HCT116 (cell line): Measurements from ENCODE around the gene RASGEF1C. TPM values are rescaled to one million over a fixed set of nuclear protein-coding genes. Genes with fewer than 3 reads are reported as not detected.

Source experiments
- ATAC-seq: fragments of 200-7000 bp; cut with Tn5 transposase; 2 replicates; pipeline ENCODE4 v1.9.1; 2020; ENCODE audit warnings: mild to moderate bottlenecking, moderate library complexity
- BruUV-seq: library from RNA; stranded (reverse); fragments of 400-500 nt; replicated peaks from 2 replicates; lab custom pipeline; 2021; lab: Mats Ljungman, UMichigan
- CTCF ChIA-PET: fragments of 300-600 bp; sonication (Branson Sonifier 250); formaldehyde crosslinking; loops from one replicate; lab custom pipeline; 2021; ENCODE audit warnings: antibody characterized with exemption; lab: Charles Lee
- POLR2A ChIA-PET: fragments of 300-600, 350-600 bp; sonication (Branson Sonifier 250); formaldehyde crosslinking; loops from one replicate; lab custom pipeline; 2021; ENCODE audit warnings: antibody characterized with exemption; lab: Charles Lee
- RAD21 ChIA-PET, 2 experiments: fragments of 300-600 bp; sonication (Branson Sonifier 250); formaldehyde crosslinking; loops; one replicate each; lab custom pipeline; 2023; ENCODE audit warnings: low total read pairs in 2 of 2; ENCODE audit not compliant: uncharacterized antibody in 2 of 2, unreplicated experiment in 2 of 2, low non-redundant PET in 1 of 2; lab: Charles Lee
- DNase-seq: peaks from one replicate; pipeline ENCODE4 v3.0.0-alpha.2; 2010; ENCODE audit warnings: low read depth, low spot score
- H2AFZ ChIP-seq: fragments of 200-600 bp; shearing (Covaris generic), sonication (generic); 2 replicates; pipeline ENCODE4 v1.6.1; 2017; ENCODE audit warnings: low read depth, mixed run types, mixed read lengths, antibody characterized with exemption, low read length; ENCODE audit not compliant: poor library complexity, severe bottlenecking
- H3K27ac ChIP-seq: 2 replicates; pipeline ENCODE4 v1.5.1; 2012; ENCODE audit warnings: low read depth, low read length
- H3K27me3 ChIP-seq: fragments of 200-600 bp; sonication (generic); 2 replicates; pipeline ENCODE4 v1.6.1; 2016; ENCODE audit warnings: mixed run types, low read length, mixed read lengths; ENCODE audit not compliant: insufficient read depth
- H3K36me3 ChIP-seq, 2 experiments: fragments of 200-500 bp in 1 of 2; fragments of 200-600 bp in 1 of 2; sonication (Bioruptor generic) in 1 of 2; sonication (generic) in 1 of 2; 2 replicates each; pipeline versions ENCODE4 v1.5.1 to v1.6.1; 2014 to 2016; ENCODE audit warnings: low read length in 2 of 2, inconsistent platforms in 1 of 2, mixed read lengths in 1 of 2, mixed run types in 1 of 2; ENCODE audit not compliant: insufficient read depth in 2 of 2, control insufficient read depth in 1 of 2
- H3K4me1 ChIP-seq, 2 experiments: fragments of 200-600 bp in 1 of 2; sonication (generic) in 1 of 2; 2 replicates each; pipeline versions ENCODE4 v1.5.1 to v1.6.1; 2012 to 2017; ENCODE audit warnings: low read length in 2 of 2, inconsistent platforms in 1 of 2, mild to moderate bottlenecking in 1 of 2, mixed read lengths in 1 of 2, mixed run types in 1 of 2, moderate library complexity in 1 of 2; ENCODE audit not compliant: insufficient read depth in 2 of 2, control insufficient read depth in 1 of 2
- H3K4me2 ChIP-seq: fragments of 200-600 bp; sonication (generic); 2 replicates; pipeline ENCODE4 v1.6.1; 2017; ENCODE audit warnings: mixed run types, low read length, mixed read lengths
- H3K4me3 ChIP-seq, 2 experiments: fragments of 200-600 bp in 1 of 2; sonication (generic) in 1 of 2; replicated peaks in 1 of 2; 2 replicates each; pipeline ENCODE4 v1.5.1; 2011 to 2016; ENCODE audit warnings: low read length in 2 of 2, control low read depth in 1 of 2, low read depth in 1 of 2, mild to moderate bottlenecking in 1 of 2, mixed read lengths in 1 of 2, mixed run types in 1 of 2
- H3K79me2 ChIP-seq: fragments of 200-600 bp; sonication (generic); 2 replicates; pipeline ENCODE4 v1.6.1; 2017; ENCODE audit warnings: mild to moderate bottlenecking, mixed run types, low read length, moderate library complexity, mixed read lengths; ENCODE audit not compliant: insufficient read depth
- H3K9ac ChIP-seq: fragments of 200-600 bp; sonication (generic); 2 replicates; pipeline ENCODE4 v1.6.1; 2016; ENCODE audit warnings: low read length, mixed read lengths
- H3K9me2 ChIP-seq: fragments of 200-600 bp; sonication (generic), shearing (Covaris generic); 2 replicates; pipeline ENCODE4 v1.6.1; 2017; ENCODE audit warnings: mixed run types, mild to moderate bottlenecking, moderate library complexity; ENCODE audit not compliant: insufficient read depth
- H3K9me3 ChIP-seq, 2 experiments: fragments of 200-500 bp in 1 of 2; fragments of 200-600 bp in 1 of 2; sonication (Bioruptor generic) in 1 of 2; sonication (generic) in 1 of 2; 2 replicates each; pipeline ENCODE4 v1.6.1; 2014 to 2017; ENCODE audit warnings: low read length in 2 of 2, mixed read lengths in 2 of 2, inconsistent platforms in 1 of 2, low read depth in 1 of 2, mild to moderate bottlenecking in 1 of 2, mixed run types in 1 of 2, moderate library complexity in 1 of 2; ENCODE audit not compliant: control insufficient read depth in 1 of 2, insufficient read depth in 1 of 2
- H4K20me1 ChIP-seq: fragments of 200-600 bp; sonication (generic), shearing (Covaris generic); 2 replicates; pipeline ENCODE4 v1.6.1; 2017; ENCODE audit warnings: mixed run types, mild to moderate bottlenecking, moderate library complexity; ENCODE audit not compliant: insufficient read depth
- CBX3 ChIP-seq: IDR thresholded peaks from 2 replicates; pipeline ENCODE4 v1.6.1; 2012; ENCODE audit warnings: low read depth
- ELF1 ChIP-seq: IDR thresholded peaks from 2 replicates; pipeline ENCODE4 v1.6.1; 2012; ENCODE audit warnings: low read depth, borderline replicate concordance
- EZH2 ChIP-seq: fragments of 200-600 bp; sonication (generic); IDR thresholded peaks from 2 replicates; pipeline ENCODE4 v1.6.1; 2017; ENCODE audit warnings: antibody characterized with exemption, mixed run types
- JUND ChIP-seq: IDR thresholded peaks from 2 replicates; pipeline ENCODE4 v1.6.1; 2012
- POLR2AphosphoS5 ChIP-seq: IDR thresholded peaks from 2 replicates; pipeline ENCODE4 v1.6.1; 2011; ENCODE audit warnings: mild to moderate bottlenecking, low read depth, low read length, moderate library complexity
- REST ChIP-seq: IDR thresholded peaks from 2 replicates; pipeline ENCODE4 v1.6.1; 2012; ENCODE audit warnings: low read depth
- SIN3A ChIP-seq: IDR thresholded peaks from 2 replicates; pipeline ENCODE4 v1.6.1; 2012; ENCODE audit warnings: low read depth
- SRF ChIP-seq: IDR thresholded peaks from 2 replicates; pipeline ENCODE4 v1.6.1; 2012; ENCODE audit warnings: low read depth
- TCF7L2 ChIP-seq: IDR thresholded peaks from 2 replicates; pipeline ENCODE4 v1.7.0; 2011; ENCODE audit warnings: borderline replicate concordance, inconsistent platforms; ENCODE audit not compliant: insufficient read depth, insufficient read length; ENCODE audit errors: extremely low read depth
- YY1 ChIP-seq: IDR thresholded peaks from 2 replicates; pipeline ENCODE4 v1.6.1; 2011; ENCODE audit warnings: low read length, low read depth, moderate library complexity, mild to moderate bottlenecking; ENCODE audit not compliant: insufficient replicate concordance; ENCODE audit errors: extremely low read depth
- ZFX ChIP-seq: fragments of 450-650 bp; IDR thresholded peaks from 2 replicates; pipeline ENCODE4 v1.6.1; 2017
- intact Hi-C: fragments of 100-400 bp; cut with micrococcal nuclease; formaldehyde crosslinking; loops from 2 replicates; pipeline ENCODE4 v1.10.0; 2022
- total RNA-seq: library from RNA; stranded (reverse); gene quantifications from one replicate; pipeline ENCODE4 v1.2.1, GENCODE V29; 2021; ENCODE audit not compliant: unreplicated experiment
- TF ChIP-seq, protein P1 (sequence below): IDR thresholded peaks from 2 replicates; pipeline ENCODE4 v1.6.1; 2011; ENCODE audit warnings: mild to moderate bottlenecking, low read length, moderate library complexity; ENCODE audit not compliant: insufficient replicate concordance; ENCODE audit errors: extremely low read depth

The RASGEF1C gene
- total RNA-seq, 1 experiment from 2014 or later = 1.2 TPM

GRCh38 chr5:180118391-180118791 lies 90.6 kb downstream of the RASGEF1C start:
- BruUV-seq = no TSS peak
- ATAC-seq (no peak), DNase-seq (no peak)
- no peak overlapping the region for H3K27ac ChIP-seq
- no peak overlapping the region for H2AFZ ChIP-seq
- H3K4me1 ChIP-seq = peaks cover 0 to 5% of the 10 kb centered on the region in 2 experiments; a peak in 1 of 4 replicates
- H3K9me2 ChIP-seq = no peaks in the 10 kb centered on the region
- ChIA-PET RAD21 (no interaction called here), CTCF (no interaction called here), POLR2A (no interaction called here)
- no peak overlapping the region for H3K4me3 ChIP-seq
- TF ChIP-seq CBX3 (no peak), POLR2AphosphoS5 (no peak), ELF1 (no peak), SRF (no peak), ZFX (no peak), JUND (no peak), REST (no peak), EZH2 (no peak), TCF7L2 (no peak), SIN3A (no peak), YY1 (no peak)
- TF ChIP-seq, protein P1, sequence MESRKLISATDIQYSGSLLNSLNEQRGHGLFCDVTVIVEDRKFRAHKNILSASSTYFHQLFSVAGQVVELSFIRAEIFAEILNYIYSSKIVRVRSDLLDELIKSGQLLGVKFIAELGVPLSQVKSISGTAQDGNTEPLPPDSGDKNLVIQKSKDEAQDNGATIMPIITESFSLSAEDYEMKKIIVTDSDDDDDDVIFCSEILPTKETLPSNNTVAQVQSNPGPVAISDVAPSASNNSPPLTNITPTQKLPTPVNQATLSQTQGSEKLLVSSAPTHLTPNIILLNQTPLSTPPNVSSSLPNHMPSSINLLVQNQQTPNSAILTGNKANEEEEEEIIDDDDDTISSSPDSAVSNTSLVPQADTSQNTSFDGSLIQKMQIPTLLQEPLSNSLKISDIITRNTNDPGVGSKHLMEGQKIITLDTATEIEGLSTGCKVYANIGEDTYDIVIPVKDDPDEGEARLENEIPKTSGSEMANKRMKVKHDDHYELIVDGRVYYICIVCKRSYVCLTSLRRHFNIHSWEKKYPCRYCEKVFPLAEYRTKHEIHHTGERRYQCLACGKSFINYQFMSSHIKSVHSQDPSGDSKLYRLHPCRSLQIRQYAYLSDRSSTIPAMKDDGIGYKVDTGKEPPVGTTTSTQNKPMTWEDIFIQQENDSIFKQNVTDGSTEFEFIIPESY = no peak
- no peaks in the 10 kb centered on the region for H4K20me1 ChIP-seq
- no peaks in the 10 kb centered on the region for H3K36me3 ChIP-seq
- no peaks in the 10 kb centered on the region for H3K27me3 ChIP-seq
- H3K9ac ChIP-seq = no peak overlapping the region
- no peak overlapping the region for H3K4me2 ChIP-seq
- H3K79me2 ChIP-seq = no peaks in the 10 kb centered on the region
- no peaks in the 10 kb centered on the region for H3K9me3 ChIP-seq
- intact Hi-C loops = no loop called here
